GM12891 (cell line): Measurements from ENCODE around the gene TRAPPC10.

Experiments
- DNase-seq: peaks from one replicate; pipeline ENCODE4 v3.0.0; 2011; ENCODE audit warnings: low spot score; ENCODE audit not compliant: insufficient read length
- FAIRE-seq: peaks from 2 replicates; lab custom pipeline; 2011; peaks lifted over from hg19 to GRCh38; lab: Jason Lieb, UNC
- PAX5 ChIP-seq: IDR thresholded peaks from 2 replicates; pipeline ENCODE4 v1.6.1; 2011; ENCODE audit warnings: low read length, moderate library complexity, mild to moderate bottlenecking; ENCODE audit not compliant: insufficient read depth, severe bottlenecking
- POLR2A ChIP-seq: IDR thresholded peaks from 2 replicates; pipeline ENCODE4 v1.6.1; 2011; ENCODE audit warnings: low read depth, low read length, control low read depth
- POLR2AphosphoS5 ChIP-seq: IDR thresholded peaks from 2 replicates; pipeline ENCODE4 v1.6.1; 2011; ENCODE audit warnings: low read depth, low read length, control low read depth
- POU2F2 ChIP-seq: IDR thresholded peaks from 2 replicates; pipeline ENCODE4 v1.6.1; 2011; ENCODE audit warnings: low read depth, mild to moderate bottlenecking, control low read depth, low read length, moderate library complexity
- SPI1 ChIP-seq: IDR thresholded peaks from 2 replicates; pipeline ENCODE4 v1.6.1; 2011; ENCODE audit warnings: low read depth, low read length, control low read depth
- TAF1 ChIP-seq: IDR thresholded peaks from 2 replicates; pipeline ENCODE4 v1.6.1; 2011; ENCODE audit warnings: low read depth, low read length, control low read depth

The TRAPPC10 gene

DNA sequence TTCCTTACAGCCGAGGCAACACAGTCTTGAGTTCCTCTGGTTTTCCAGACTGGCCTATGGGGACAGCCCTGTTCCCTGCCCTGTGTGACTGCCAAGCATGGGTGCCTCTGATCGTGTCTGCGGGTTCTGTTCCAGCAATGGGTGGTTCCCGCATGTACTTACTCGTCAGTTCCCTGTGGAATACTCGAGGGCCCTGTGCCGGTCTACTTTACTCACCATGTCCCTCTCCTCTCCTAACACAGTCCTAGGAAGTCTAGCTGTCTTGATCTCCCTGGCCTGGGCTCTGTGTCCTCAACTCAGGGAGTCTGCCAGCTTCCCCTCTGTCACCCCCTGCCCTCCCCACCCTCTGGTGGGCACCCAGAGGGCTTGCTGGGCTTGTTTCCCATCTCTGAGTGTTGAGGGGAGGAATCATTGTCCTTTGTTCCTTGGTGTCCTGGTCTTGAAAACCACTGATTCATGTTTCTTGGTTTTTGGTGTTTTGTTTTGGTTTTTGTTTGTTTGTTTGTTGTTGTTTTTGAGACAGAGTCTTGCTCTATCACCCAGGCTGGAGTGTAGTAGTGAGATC lies 36.0 kb downstream of the TRAPPC10 start:
- FAIRE-seq, result no peak
- DNase-seq, result no peak
- TF ChIP-seq SPI1 (no peak), PAX5 (no peak), TAF1 (no peak)

DNA sequence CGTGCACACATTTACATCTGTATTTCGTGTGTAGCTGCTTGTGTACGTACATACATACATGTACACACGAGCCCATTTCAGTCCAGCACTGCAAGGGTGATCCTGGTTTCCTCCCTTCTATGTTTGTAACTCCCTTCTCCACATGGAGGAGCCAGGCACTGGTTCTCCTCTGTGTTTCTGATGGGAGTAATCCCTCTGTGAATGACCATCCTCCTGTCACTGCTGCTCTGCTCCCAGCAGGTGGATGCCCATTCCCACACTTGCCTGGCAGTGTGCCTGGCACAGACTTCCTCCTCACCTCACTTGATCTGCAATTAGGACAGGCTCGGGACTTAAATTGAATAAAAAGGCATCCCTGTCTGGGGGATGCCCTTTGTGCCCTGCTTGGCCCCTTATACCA lies 37.1 kb downstream of the TRAPPC10 start:
- FAIRE-seq (no peak), DNase-seq (no peak)
- TF ChIP-seq POLR2A, result no peak
- TF ChIP-seq PAX5, result no peak
- TF ChIP-seq POLR2AphosphoS5, result no peak
- no peak for TF ChIP-seq POU2F2
- TF ChIP-seq TAF1, result no peak
- no peak for TF ChIP-seq SPI1

DNA sequence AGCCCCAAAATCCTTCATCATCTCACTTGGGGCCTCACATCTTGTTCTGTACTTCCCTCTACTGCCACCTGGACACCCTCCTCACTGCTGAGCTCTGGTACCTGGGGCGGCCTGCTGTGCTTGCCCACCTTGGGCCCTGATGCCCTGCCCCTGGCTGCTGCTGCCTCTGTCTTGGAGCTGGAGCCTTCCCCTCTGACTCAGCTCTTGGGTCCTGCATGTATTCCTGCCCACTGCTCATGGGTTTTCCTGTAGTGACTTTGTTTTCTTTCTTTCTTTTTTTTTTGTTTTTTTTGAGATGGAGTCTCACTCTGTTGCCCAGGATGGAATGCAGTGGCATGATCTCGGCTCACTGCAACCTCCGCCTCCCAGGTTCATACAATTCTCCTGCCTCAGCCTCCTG lies 37.5 kb downstream of the TRAPPC10 start:
- FAIRE-seq, result no peak
- DNase-seq, result no peak
- TF ChIP-seq POU2F2 (no peak), SPI1 (no peak), PAX5 (no peak), POLR2AphosphoS5 (no peak), POLR2A (no peak), TAF1 (no peak)

DNA sequence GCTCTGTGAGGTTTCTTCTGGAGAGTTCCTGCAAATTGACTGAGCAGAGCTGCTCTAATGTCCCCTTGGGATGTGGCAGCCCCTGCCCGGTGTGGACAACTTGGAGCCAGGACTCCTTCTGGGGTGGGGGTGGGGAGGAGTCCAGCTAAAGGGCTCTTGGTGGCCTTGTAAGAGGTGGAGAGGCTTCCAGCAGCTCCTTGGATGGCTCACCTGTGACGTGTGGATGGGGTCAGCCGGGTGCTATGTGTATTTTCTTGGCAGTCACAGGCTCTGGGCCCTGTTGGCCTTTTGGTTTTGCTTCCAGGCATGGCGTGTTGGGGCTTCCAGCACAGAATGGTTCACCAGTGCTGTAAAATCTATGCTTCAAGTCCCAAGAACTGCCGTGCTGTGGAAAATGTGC lies 38.2 kb downstream of the TRAPPC10 start:
- no peak for DNase-seq
- TF ChIP-seq TAF1, result no peak
- TF ChIP-seq SPI1, result no peak
- TF ChIP-seq POU2F2, result no peak
- TF ChIP-seq PAX5, result no peak
- no peak for TF ChIP-seq POLR2A
- TF ChIP-seq POLR2AphosphoS5, result no peak
- no peak for FAIRE-seq

DNA sequence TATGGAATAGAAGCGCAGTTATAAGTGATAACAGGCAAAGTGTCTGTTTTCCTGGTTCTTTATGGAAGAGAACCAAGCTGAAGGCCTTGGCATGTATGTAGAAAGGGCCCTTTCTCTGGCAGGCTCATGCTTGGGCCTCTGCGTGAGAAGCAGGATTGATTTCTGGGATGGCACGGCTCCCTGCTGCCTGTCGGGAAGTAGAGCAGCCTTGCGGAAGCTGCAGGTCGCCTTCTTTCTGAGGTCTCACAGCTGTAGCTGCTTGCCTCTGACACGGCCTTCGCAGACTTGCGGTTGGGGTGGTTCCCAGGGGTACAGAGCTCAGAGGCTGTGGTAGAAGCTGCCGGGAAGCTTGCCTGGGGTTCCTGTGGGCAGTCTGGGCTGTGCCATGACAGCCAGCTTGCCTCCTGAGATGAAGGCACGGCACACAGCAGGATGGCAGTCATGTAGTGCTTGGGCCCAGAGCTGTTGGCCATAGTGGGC lies 39.4 kb downstream of the TRAPPC10 start:
- TF ChIP-seq SPI1 (no peak), POLR2A (no peak), PAX5 (no peak), TAF1 (no peak), POU2F2 (no peak), POLR2AphosphoS5 (no peak)
- DNase-seq (no peak), FAIRE-seq (no peak)

DNA sequence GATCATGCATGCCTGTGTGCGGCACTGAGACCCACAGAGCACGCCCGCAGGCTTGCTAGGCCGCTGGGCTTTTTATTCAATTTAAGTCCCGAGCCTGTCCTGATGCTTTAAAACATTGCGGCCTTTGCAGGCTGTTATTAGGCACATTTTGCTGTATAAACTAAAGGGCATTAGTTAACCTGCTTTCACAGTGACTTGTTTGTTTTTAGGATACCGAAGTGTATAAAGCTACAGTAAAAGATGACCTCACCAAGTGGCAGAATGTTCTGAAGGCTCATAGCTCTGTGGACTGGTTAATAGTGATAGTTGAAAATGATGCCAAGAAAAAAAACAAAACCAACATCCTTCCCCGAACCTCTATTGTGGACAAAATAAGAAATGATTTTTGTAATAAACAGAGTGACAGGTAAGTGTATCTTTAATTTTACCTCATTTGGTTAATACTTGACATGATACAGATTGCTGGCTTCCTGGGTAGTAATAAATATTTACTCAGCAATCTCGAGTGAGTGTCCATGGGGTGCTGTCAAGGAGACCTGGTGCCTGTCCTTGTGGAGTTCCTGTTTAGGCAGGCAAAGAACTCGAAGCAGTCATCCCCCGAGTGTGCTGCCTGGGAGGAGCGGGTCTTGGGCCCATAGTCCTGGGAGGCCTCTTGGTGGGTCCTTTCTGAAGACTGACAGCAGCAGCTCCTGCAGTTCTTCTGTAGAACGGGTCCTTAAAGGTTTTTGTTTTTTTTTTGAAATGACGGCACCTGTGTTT lies 40.1 kb downstream of the TRAPPC10 start:
- FAIRE-seq, result no peak
- no peak for DNase-seq
- no peak for TF ChIP-seq PAX5
- TF ChIP-seq POLR2AphosphoS5, result no peak
- no peak for TF ChIP-seq POLR2A
- no peak for TF ChIP-seq POU2F2
- no peak for TF ChIP-seq SPI1
- TF ChIP-seq TAF1, result no peak

DNA sequence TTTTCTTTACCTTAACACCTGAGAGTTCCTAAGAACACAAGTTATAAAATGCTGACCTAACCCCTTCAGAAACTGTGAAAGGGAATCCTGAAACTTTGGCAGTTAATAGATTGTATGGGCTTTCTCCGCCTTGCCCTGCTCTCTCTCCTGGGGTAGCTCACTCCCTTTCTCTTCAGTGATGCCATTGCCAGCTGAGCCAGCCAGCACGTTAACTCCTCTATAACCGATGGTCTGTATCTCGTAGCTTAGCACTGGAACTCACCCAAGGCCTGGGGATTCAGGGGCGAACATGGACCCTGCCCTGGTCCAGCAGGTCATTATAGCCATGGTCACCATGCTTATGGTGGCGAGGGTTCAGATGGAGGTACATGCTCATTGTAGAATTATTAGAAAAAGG lies 40.7 kb downstream of the TRAPPC10 start:
- no peak for DNase-seq
- no peak for FAIRE-seq

DNA sequence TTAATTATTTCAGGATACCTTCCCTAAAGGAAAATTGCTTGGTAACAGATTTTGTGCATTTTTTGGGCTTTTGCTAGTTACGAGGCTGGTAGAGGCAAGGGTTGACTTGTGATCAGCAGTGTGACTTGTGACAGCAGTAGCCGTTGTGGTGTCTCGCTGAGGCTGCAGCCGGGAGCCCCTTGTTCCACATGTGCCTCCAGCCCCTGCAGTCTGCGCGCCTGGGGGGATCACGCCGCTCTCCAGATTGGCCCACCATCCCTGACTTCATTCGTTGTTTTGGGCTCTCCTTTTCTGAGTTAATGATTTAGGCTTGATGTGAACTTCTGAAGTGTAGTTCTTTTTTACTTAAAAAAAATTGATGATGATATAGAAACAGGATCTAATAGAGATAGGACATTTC lies 41.5 kb downstream of the TRAPPC10 start:
- DNase-seq (no peak), FAIRE-seq (no peak)
- TF ChIP-seq PAX5 (no peak), SPI1 (no peak), POU2F2 (no peak), POLR2AphosphoS5 (no peak), POLR2A (no peak), TAF1 (no peak)

More for the DNA sequence above, 40.7 kb downstream of the TRAPPC10 start:
- TF ChIP-seq PAX5, result no peak
- TF ChIP-seq POLR2A, result no peak
- TF ChIP-seq TAF1, result no peak
- no peak for TF ChIP-seq POLR2AphosphoS5
- TF ChIP-seq SPI1, result no peak
- no peak for TF ChIP-seq POU2F2

DNA sequence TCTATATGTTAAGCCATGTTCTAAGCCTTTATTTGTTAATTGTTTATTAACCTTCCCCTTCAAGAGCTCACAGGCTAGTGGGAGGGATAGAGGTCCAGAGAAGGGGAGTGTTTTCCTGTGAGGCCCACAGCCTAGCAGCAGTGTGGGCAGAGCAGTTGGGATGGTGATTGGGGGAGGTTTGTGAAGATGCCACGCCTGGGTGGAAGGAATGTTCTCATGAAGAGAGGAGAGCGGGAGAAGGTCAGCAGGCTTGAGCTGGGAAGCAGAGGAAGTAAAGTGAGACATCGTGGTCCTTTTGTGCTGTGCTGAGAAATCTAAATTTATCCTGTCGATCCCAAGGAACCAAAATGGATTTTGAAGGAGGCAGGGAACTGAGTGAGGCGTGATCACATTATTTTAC lies 42.6 kb downstream of the TRAPPC10 start:
- TF ChIP-seq SPI1 (no peak), POU2F2 (no peak), PAX5 (no peak), POLR2A (no peak), TAF1 (no peak), POLR2AphosphoS5 (no peak)
- DNase-seq, result no peak
- no peak for FAIRE-seq

DNA sequence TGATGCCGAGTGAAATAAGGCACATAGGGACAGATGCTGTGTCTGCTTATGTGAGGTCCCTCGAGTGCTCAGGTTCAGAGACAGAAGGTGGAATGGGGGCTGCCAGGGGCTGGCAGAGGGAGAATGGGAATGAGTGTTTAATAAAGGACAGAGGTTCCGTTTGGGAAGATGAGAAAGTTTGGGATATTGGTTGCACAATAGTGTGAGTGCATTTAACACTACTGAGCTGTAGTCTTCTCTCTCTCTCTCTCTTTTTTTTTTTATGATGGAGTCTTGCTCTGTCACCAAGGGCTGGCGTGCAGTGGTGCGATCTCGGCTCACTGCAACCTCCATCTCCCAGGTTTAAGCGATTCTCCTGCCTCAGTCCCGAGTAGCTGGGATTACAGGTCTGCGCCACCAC lies 44.9 kb downstream of the TRAPPC10 start:
- FAIRE-seq (no peak), DNase-seq (no peak)
- TF ChIP-seq POLR2AphosphoS5 (no peak), SPI1 (no peak), TAF1 (no peak), POU2F2 (no peak), POLR2A (no peak), PAX5 (no peak)
